ENCODE data around the gene ZNF100. TPM values are rescaled to one million over a fixed set of nuclear protein-coding genes. Genes with fewer than 3 reads are reported as not detected.

The ZNF100 gene
- total RNA-seq, 1 experiment from 2014 or later, result 12.1 TPM

DNA sequence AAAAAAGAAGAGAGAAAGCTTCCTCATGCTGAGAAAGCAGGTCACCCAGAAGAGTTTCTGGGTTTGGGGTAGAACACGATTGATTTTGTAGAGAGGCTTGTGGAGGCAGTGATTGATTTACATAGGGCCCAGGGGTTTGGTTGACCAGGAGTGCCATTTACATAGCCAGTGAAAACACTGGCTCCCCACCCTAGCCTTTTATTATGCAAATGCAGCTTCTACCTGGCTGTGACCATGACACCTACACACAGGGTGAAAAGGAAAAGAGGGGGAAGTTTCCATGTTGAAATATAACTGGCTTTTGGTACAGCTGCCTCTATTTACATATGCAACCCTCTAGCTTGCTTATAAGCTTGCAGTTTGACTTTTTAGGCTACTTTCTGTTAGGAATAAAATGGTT lies 62.0 kb downstream of the ZNF100 start:
- no peak for DNase-seq (ENCODE audit: low read depth, low spot score)

DNA sequence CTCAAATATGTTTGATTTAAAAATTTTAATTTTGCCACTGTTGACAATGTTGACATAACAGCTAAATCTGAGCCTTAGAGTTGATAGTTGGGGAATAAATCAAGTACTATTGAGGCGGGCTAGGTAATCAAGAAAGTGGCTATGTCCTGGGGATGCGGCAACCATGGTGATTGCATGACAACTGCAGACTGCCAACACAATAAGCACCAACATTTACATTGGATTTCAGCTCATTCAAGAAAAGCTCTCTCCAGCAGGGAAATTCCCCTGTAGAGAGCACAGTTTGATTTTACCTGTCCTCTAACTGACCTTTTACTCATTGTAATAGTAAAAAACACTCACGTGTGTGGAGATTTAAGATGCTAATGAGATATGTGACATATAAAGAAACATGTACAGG lies 63.1 kb downstream of the ZNF100 start:
- Histone ChIP-seq H3K36me3 (ENCODE audit: control insufficient read depth, insufficient read depth, low read length) (no peaks in the 10 kb centered on the region), H3K4me3 (ENCODE audit: low read depth in 2 of 2, low read length in 2 of 2) (no peak overlapping the region), H3K27me3 (ENCODE audit: control insufficient read depth, insufficient read depth, low read length) (no peaks in the 10 kb centered on the region), H3K9me3 (ENCODE audit: control insufficient read depth, insufficient read depth, low read depth, low read length) (no peaks in the 10 kb centered on the region), H3K27ac (ENCODE audit: low read length) (no peak overlapping the region), H3K4me1 (ENCODE audit: control insufficient read depth, insufficient read depth, low read length) (no peaks in the 10 kb centered on the region; the same call in 1 of the 2 replicates)
- POLR2A ChIA-PET, result no interaction called here
- TF ChIP-seq, protein P1, sequence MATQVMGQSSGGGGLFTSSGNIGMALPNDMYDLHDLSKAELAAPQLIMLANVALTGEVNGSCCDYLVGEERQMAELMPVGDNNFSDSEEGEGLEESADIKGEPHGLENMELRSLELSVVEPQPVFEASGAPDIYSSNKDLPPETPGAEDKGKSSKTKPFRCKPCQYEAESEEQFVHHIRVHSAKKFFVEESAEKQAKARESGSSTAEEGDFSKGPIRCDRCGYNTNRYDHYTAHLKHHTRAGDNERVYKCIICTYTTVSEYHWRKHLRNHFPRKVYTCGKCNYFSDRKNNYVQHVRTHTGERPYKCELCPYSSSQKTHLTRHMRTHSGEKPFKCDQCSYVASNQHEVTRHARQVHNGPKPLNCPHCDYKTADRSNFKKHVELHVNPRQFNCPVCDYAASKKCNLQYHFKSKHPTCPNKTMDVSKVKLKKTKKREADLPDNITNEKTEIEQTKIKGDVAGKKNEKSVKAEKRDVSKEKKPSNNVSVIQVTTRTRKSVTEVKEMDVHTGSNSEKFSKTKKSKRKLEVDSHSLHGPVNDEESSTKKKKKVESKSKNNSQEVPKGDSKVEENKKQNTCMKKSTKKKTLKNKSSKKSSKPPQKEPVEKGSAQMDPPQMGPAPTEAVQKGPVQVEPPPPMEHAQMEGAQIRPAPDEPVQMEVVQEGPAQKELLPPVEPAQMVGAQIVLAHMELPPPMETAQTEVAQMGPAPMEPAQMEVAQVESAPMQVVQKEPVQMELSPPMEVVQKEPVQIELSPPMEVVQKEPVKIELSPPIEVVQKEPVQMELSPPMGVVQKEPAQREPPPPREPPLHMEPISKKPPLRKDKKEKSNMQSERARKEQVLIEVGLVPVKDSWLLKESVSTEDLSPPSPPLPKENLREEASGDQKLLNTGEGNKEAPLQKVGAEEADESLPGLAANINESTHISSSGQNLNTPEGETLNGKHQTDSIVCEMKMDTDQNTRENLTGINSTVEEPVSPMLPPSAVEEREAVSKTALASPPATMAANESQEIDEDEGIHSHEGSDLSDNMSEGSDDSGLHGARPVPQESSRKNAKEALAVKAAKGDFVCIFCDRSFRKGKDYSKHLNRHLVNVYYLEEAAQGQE (IDR thresholded peaks at IDR 0.05; ENCODE audit: insufficient read depth in 1 of 2, low read depth in 2 of 2, low read length in 1 of 2), result no peak
- no peak for TF ChIP-seq TCF7L2 (IDR thresholded peaks at IDR 0.05; ENCODE audit: low read depth, low read length)
- TF ChIP-seq, protein P2, sequence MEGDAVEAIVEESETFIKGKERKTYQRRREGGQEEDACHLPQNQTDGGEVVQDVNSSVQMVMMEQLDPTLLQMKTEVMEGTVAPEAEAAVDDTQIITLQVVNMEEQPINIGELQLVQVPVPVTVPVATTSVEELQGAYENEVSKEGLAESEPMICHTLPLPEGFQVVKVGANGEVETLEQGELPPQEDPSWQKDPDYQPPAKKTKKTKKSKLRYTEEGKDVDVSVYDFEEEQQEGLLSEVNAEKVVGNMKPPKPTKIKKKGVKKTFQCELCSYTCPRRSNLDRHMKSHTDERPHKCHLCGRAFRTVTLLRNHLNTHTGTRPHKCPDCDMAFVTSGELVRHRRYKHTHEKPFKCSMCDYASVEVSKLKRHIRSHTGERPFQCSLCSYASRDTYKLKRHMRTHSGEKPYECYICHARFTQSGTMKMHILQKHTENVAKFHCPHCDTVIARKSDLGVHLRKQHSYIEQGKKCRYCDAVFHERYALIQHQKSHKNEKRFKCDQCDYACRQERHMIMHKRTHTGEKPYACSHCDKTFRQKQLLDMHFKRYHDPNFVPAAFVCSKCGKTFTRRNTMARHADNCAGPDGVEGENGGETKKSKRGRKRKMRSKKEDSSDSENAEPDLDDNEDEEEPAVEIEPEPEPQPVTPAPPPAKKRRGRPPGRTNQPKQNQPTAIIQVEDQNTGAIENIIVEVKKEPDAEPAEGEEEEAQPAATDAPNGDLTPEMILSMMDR (IDR thresholded peaks at IDR 0.05), result no peak
- TF ChIP-seq POLR2AphosphoS5 (IDR thresholded peaks at IDR 0.05; ENCODE audit: low read depth, low read length), result no peak
- no peak for TF ChIP-seq SIN3A (IDR thresholded peaks at IDR 0.05; ENCODE audit: borderline replicate concordance, insufficient read depth, low read depth, low read length)
- ATAC-seq, result no peak
- in situ Hi-C loops (cut with HindIII; ENCODE audit: low pct_unique_long_range_greater_than_20kb, low sequenced_read_pairs) (no loop called here), intact Hi-C loops (cut with micrococcal nuclease; ENCODE audit: unreplicated experiment) (no loop called here)
- DNase-seq (ENCODE audit: low read depth, low spot score), result no peak
- no TSS peak for BruUV-seq (replicated peaks)
- CTCF ChIA-PET, result interaction anchor here (0.6 kb wide), 1 partner anchor 590 kb away, joined by 6 read pairs; no protein-coding TSS in a partner anchor

More for the DNA sequence above, 62.0 kb downstream of the ZNF100 start:
- Histone ChIP-seq H3K4me3 (ENCODE audit: low read depth in 2 of 2, low read length in 2 of 2) (no peak overlapping the region), H3K27ac (ENCODE audit: low read length) (no peak overlapping the region), H3K27me3 (ENCODE audit: control insufficient read depth, insufficient read depth, low read length) (no peaks in the 10 kb centered on the region), H3K4me1 (ENCODE audit: control insufficient read depth, insufficient read depth, low read length) (no peaks in the 10 kb centered on the region; the same call in 1 of the 2 replicates), H3K36me3 (ENCODE audit: control insufficient read depth, insufficient read depth, low read length) (no peaks in the 10 kb centered on the region), H3K9me3 (ENCODE audit: control insufficient read depth, insufficient read depth, low read depth, low read length) (no peaks in the 10 kb centered on the region)
- ChIA-PET CTCF (no interaction called here), POLR2A (no interaction called here)
- BruUV-seq (replicated peaks), result no TSS peak
- ATAC-seq, result no peak
- TF ChIP-seq SIN3A (IDR thresholded peaks at IDR 0.05; ENCODE audit: borderline replicate concordance, insufficient read depth, low read depth, low read length) (no peak), TCF7L2 (IDR thresholded peaks at IDR 0.05; ENCODE audit: low read depth, low read length) (no peak), POLR2AphosphoS5 (IDR thresholded peaks at IDR 0.05; ENCODE audit: low read depth, low read length) (no peak)
- TF ChIP-seq, protein P2 (IDR thresholded peaks at IDR 0.05), result no peak
- TF ChIP-seq, protein P1 (IDR thresholded peaks at IDR 0.05; ENCODE audit: insufficient read depth in 1 of 2, low read depth in 2 of 2, low read length in 1 of 2), result no peak
- intact Hi-C loops (cut with micrococcal nuclease; ENCODE audit: unreplicated experiment) (no loop called here), in situ Hi-C loops (cut with HindIII; ENCODE audit: low pct_unique_long_range_greater_than_20kb, low sequenced_read_pairs) (no loop called here)
